HUES64 (cell line): ENCODE data around the gene GJE1. TPM values are rescaled to one million over a fixed set of nuclear protein-coding genes. Genes with fewer than 3 reads are reported as not detected.
"Not testable (repeated sequence)": the region's sequence is repeated elsewhere in the genome, so short reads cannot be mapped to it uniquely, and the experiment has no call there.

Experiments
- H3K27ac ChIP-seq: 2 replicates; pipeline ENCODE4 v1.7.0; 2013; ENCODE audit warnings: low read depth, low read length, inconsistent platforms
- H3K27me3 ChIP-seq: 2 replicates; pipeline ENCODE4 v1.6.1; 2013; ENCODE audit warnings: mild to moderate bottlenecking, low read length; ENCODE audit not compliant: insufficient read depth
- H3K36me3 ChIP-seq: 2 replicates; pipeline ENCODE4 v1.6.1; 2013; ENCODE audit warnings: mild to moderate bottlenecking, low read length; ENCODE audit not compliant: insufficient read depth
- H3K4me1 ChIP-seq: 2 replicates; pipeline ENCODE4 v1.6.1; 2013; ENCODE audit warnings: mild to moderate bottlenecking, low read length, moderate library complexity; ENCODE audit not compliant: insufficient read depth
- H3K4me3 ChIP-seq: 2 replicates; pipeline ENCODE4 v1.5.1; 2013; ENCODE audit warnings: mild to moderate bottlenecking, low read length, moderate library complexity
- H3K9ac ChIP-seq: 2 replicates; pipeline ENCODE4 v1.6.1; 2013; ENCODE audit warnings: mild to moderate bottlenecking, low read depth, low read length
- H3K9me3 ChIP-seq: 2 replicates; pipeline ENCODE4 v1.6.1; 2013; ENCODE audit warnings: low read depth, low read length; ENCODE audit not compliant: insufficient read depth
- WGBS: fragments of 150-250, 120-280 bp; methylation state at CpG from one replicate; pipeline ENCODE4 v1.1.7; 2013; ENCODE audit warnings: missing lambda C conversion rate; 5-methylcytosine and 5-hydroxymethylcytosine counted together
- polyA plus RNA-seq, 2 experiments: library from polyadenylated mRNA; stranded (reverse); fragments of 50-300 nt; gene quantifications; one replicate each; pipeline ENCODE4 v1.2.3, GENCODE V29; 2013

GJE1 gene
- not detected for polyA plus RNA-seq (2013, experiment 1 of 2)
- polyA plus RNA-seq (2013, experiment 2 of 2), result not detected

- no peaks in the 10 kb centered on the region for H3K36me3 ChIP-seq
- H3K27me3 ChIP-seq, result no peaks in the 10 kb centered on the region
- H3K4me3 ChIP-seq, result no peak within 1 kb of the TSS
- H3K9me3 ChIP-seq, result no peaks in the 10 kb centered on the region
- no peak within 1 kb of the TSS for H3K27ac ChIP-seq
- no peaks in the 10 kb centered on the region for H3K4me1 ChIP-seq
- H3K9ac ChIP-seq, result no peak within 1 kb of the TSS
- WGBS, result 70% methylated on average over 1 of the region's 1 CpG
Measured at GRCh38 chr6:142132625-142133024, at the start of gene GJE1. Gene GJE1, plus strand, starts transcription at chr6:142132925. Its CDS starts 234 bp downstream, at chr6:142133159.

- no peaks in the 10 kb centered on the region for H3K4me1 ChIP-seq
- H3K27me3 ChIP-seq, result peaks cover 20% of the 10 kb centered on the region
- WGBS, result 64% methylated on average over 48 of the region's 49 CpGs
- no peaks in the 10 kb centered on the region for H3K9me3 ChIP-seq
- no peaks in the 10 kb centered on the region for H3K36me3 ChIP-seq
- H3K9ac ChIP-seq, result no peak overlapping the region
- H3K27ac ChIP-seq, result no peak overlapping the region
- peak overlapping the region; percentile 47 for H3K4me3 ChIP-seq
Measured at GRCh38 chr6:142087950-142088857, 44.5 kb upstream of the GJE1 start.

GRCh38 chr6:142088858-142089216, 43.9 kb upstream of the GJE1 start:
- no peak overlapping the region for H3K27ac ChIP-seq
- peaks cover 20% of the 10 kb centered on the region for H3K27me3 ChIP-seq
- WGBS, result 42% methylated on average over 14 of the region's 14 CpGs
- H3K9ac ChIP-seq, result no peak overlapping the region
- H3K9me3 ChIP-seq, result no peaks in the 10 kb centered on the region
- H3K4me1 ChIP-seq, result no peaks in the 10 kb centered on the region
- H3K4me3 ChIP-seq, result peak overlapping the region; percentile 47
- no peaks in the 10 kb centered on the region for H3K36me3 ChIP-seq

- H3K36me3 ChIP-seq, result not testable (repeated sequence)
Measured at GRCh38 chr6:142104820-142105219, 27.9 kb upstream of the GJE1 start.

GRCh38 chr6:142110820-142111219, 21.9 kb upstream of the GJE1 start:
- H3K27me3 ChIP-seq, H3K9ac ChIP-seq, H3K9me3 ChIP-seq, H3K4me3 ChIP-seq, H3K4me1 ChIP-seq, H3K27ac ChIP-seq, H3K36me3 ChIP-seq: not testable (repeated sequence)
- 95% methylated on average over 8 of the region's 9 CpGs for WGBS

More at GRCh38 chr6:142104820-142105219, 27.9 kb upstream of the GJE1 start:
- WGBS, result 97% methylated on average over 5 of the region's 5 CpGs
- not testable (repeated sequence) for H3K9me3 ChIP-seq, H3K4me1 ChIP-seq, H3K4me3 ChIP-seq, H3K27me3 ChIP-seq, H3K9ac ChIP-seq, H3K27ac ChIP-seq

- H3K27ac ChIP-seq, result no peak overlapping the region
- 2% methylated on average over 4 of the region's 4 CpGs for WGBS
- no peaks in the 10 kb centered on the region for H3K9me3 ChIP-seq
- H3K4me3 ChIP-seq, result no peak overlapping the region
- no peaks in the 10 kb centered on the region for H3K4me1 ChIP-seq
- no peaks in the 10 kb centered on the region for H3K36me3 ChIP-seq
- H3K27me3 ChIP-seq, result no peaks in the 10 kb centered on the region
- no peak overlapping the region for H3K9ac ChIP-seq
Measured at GRCh38 chr6:142112451-142113061, 20.2 kb upstream of the GJE1 start.

GRCh38 chr6:142117366-142117765, 15.4 kb upstream of the GJE1 start:
- no peak overlapping the region for H3K4me3 ChIP-seq
- H3K27me3 ChIP-seq, result no peaks in the 10 kb centered on the region
- H3K9me3 ChIP-seq, result no peaks in the 10 kb centered on the region
- no peak overlapping the region for H3K9ac ChIP-seq
- 71% methylated on average over 1 of the region's 2 CpGs for WGBS
- H3K36me3 ChIP-seq, result no peaks in the 10 kb centered on the region
- H3K27ac ChIP-seq, result no peak overlapping the region
- H3K4me1 ChIP-seq, result no peaks in the 10 kb centered on the region

GRCh38 chr6:142118328-142118727, 14.4 kb upstream of the GJE1 start:
- Histone ChIP-seq H3K4me1 (no peaks in the 10 kb centered on the region), H3K9ac (no peak overlapping the region), H3K9me3 (no peaks in the 10 kb centered on the region), H3K4me3 (no peak overlapping the region), H3K27me3 (no peaks in the 10 kb centered on the region), H3K36me3 (no peaks in the 10 kb centered on the region), H3K27ac (no peak overlapping the region)
- WGBS, result 89% methylated on average over 3 of the region's 3 CpGs

GRCh38 chr6:142118925-142119324, 13.8 kb upstream of the GJE1 start:
- no peaks in the 10 kb centered on the region for H3K36me3 ChIP-seq
- H3K27ac ChIP-seq, result no peak overlapping the region
- no peaks in the 10 kb centered on the region for H3K4me1 ChIP-seq
- H3K27me3 ChIP-seq, result no peaks in the 10 kb centered on the region
- no peak overlapping the region for H3K4me3 ChIP-seq
- WGBS, result 95% methylated on average over 2 of the region's 2 CpGs
- H3K9me3 ChIP-seq, result no peaks in the 10 kb centered on the region
- H3K9ac ChIP-seq, result no peak overlapping the region

- H3K9ac ChIP-seq, result no peak overlapping the region
- 95% methylated on average over 3 of the region's 3 CpGs for WGBS
- H3K4me1 ChIP-seq, result no peaks in the 10 kb centered on the region
- H3K36me3 ChIP-seq, result no peaks in the 10 kb centered on the region
- no peak overlapping the region for H3K27ac ChIP-seq
- no peak overlapping the region for H3K4me3 ChIP-seq
- no peaks in the 10 kb centered on the region for H3K27me3 ChIP-seq
- no peaks in the 10 kb centered on the region for H3K9me3 ChIP-seq
Measured at GRCh38 chr6:142121342-142121741, 11.4 kb upstream of the GJE1 start.

- Histone ChIP-seq H3K36me3 (no peaks in the 10 kb centered on the region), H3K27me3 (no peaks in the 10 kb centered on the region), H3K4me3 (no peak overlapping the region), H3K9ac (no peak overlapping the region), H3K4me1 (no peaks in the 10 kb centered on the region), H3K27ac (no peak overlapping the region), H3K9me3 (no peaks in the 10 kb centered on the region)
- 83% methylated on average over 1 of the region's 1 CpG for WGBS
Measured at GRCh38 chr6:142130814-142131213, 1.9 kb upstream of the GJE1 start.
